ENCODE measurements around the gene ELOVL7.

ELOVL7 gene

DNA sequence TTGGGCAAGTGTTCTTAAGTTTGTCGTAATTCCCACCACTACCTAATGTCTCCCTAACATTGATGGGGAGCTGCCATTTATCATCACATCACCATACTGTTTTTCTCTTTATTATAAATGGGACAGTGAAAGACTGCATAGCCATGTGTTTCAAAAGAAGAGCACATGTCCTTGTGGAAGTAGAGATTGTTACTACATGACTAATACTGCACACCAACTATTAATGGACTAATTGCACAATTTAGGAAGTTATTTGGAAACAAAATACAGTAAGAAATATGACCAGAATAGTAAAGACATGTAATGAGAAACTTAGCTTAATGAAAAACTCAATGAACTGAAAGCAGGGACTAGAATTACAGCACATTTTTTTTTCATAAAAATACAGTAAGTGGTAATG is 12.0 kb upstream of the ELOVL7 start:
- Histone ChIP-seq H3K9me3 (ENCODE audit: insufficient read depth, low read depth, low read length) (peaks cover 13% of the 10 kb centered on the region; the same call in 1 of the 2 replicates), H3K36me3 (ENCODE audit: insufficient read depth, low read length) (no peaks in the 10 kb centered on the region), H3K9ac (ENCODE audit: low read depth, low read length) (no peak overlapping the region), H3K27me3 (ENCODE audit: insufficient read depth, low read length) (no peaks in the 10 kb centered on the region), H3K4me1 (ENCODE audit: insufficient read depth, low read length) (peaks cover 12% of the 10 kb centered on the region; the same call in 1 of the 2 replicates), H3K27ac (ENCODE audit: low read depth, low read length) (no peak overlapping the region), H3K4me3 (ENCODE audit: low read length) (no peak overlapping the region)
- WGBS = 100% methylated on average over 1 of the region's 1 CpG

DNA sequence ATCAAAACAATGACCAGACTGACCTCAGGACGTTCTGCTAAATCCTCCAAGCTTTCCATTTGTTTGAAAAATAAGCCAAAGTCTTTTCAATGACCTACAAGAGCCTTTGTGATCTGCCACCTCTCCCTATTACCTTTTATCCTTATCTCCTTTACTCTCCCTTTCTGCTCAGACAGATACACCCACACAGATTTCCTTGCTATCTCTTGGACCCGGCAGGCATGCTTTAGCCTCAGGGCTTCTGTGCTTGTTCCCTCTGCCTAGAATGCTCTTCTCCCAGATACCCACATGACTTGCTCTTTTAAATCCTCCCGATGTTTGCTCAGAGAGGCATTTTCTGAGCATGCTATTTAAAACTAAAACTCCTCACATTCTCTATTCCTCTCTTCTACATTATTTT is 8.9 kb upstream of the ELOVL7 start:
- H3K9me3 ChIP-seq (ENCODE audit: insufficient read depth, low read depth, low read length) = no peaks in the 10 kb centered on the region
- H3K4me1 ChIP-seq (ENCODE audit: insufficient read depth, low read length) = peaks cover 12% of the 10 kb centered on the region; the same call in 1 of the 2 replicates
- no peaks in the 10 kb centered on the region for H3K36me3 ChIP-seq (ENCODE audit: insufficient read depth, low read length)
- H3K27ac ChIP-seq (ENCODE audit: low read depth, low read length) = no peak overlapping the region
- no peak overlapping the region for H3K9ac ChIP-seq (ENCODE audit: low read depth, low read length)
- no peaks in the 10 kb centered on the region for H3K27me3 ChIP-seq (ENCODE audit: insufficient read depth, low read length)
- no peak overlapping the region for H3K4me3 ChIP-seq (ENCODE audit: low read length)
- WGBS = 24% methylated on average over 3 of the region's 3 CpGs

DNA sequence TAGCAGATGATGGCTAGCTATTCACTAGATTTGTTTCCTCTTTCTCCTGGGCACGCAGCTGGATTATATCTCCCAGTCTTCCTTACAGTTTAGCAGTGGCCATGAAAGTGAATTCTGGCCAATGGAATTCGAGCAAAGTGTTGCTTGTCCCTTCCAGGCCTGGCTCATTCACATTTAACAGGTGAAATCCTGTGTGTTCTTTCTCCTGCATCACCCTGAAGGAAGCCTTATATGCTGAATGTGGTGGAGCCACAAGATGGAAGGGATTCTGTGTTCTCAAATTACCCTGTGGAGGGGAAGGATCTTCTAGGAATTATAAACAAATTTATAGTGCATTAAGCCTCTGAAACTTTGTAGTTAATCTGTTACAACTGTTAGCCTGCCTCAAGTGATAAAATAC is 8.2 kb upstream of the ELOVL7 start:
- no peaks in the 10 kb centered on the region for H3K27me3 ChIP-seq (ENCODE audit: insufficient read depth, low read length)
- H3K4me1 ChIP-seq (ENCODE audit: insufficient read depth, low read length) = peaks cover 12% of the 10 kb centered on the region; the same call in 1 of the 2 replicates
- 79% methylated on average over 2 of the region's 2 CpGs for WGBS
- H3K4me3 ChIP-seq (ENCODE audit: low read length) = no peak overlapping the region
- H3K27ac ChIP-seq (ENCODE audit: low read depth, low read length) = no peak overlapping the region
- H3K9ac ChIP-seq (ENCODE audit: low read depth, low read length) = no peak overlapping the region
- no peaks in the 10 kb centered on the region for H3K36me3 ChIP-seq (ENCODE audit: insufficient read depth, low read length)
- no peaks in the 10 kb centered on the region for H3K9me3 ChIP-seq (ENCODE audit: insufficient read depth, low read depth, low read length)

DNA sequence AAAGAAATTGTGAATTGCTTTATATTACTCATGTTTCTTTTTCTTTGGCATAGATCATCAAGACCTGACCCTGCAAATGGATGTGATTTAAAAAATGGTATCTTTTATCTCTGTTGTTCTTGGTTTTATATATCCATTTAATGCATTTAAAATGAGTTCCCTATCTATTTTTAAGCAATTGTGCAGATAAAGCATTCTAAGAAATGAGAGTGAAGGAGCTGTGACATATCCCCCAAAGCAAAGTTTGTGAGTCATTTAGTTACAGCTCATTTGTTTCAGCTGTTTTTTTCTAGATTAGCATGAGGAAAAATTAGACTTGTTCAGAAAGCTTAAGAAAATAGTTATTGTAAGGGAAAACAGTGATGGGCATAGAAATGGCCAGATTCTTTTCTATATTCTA is 7.6 kb upstream of the ELOVL7 start:
- Histone ChIP-seq H3K4me1 (ENCODE audit: insufficient read depth, low read length) (peaks cover 12% of the 10 kb centered on the region; the same call in 1 of the 2 replicates), H3K9me3 (ENCODE audit: insufficient read depth, low read depth, low read length) (no peaks in the 10 kb centered on the region), H3K4me3 (ENCODE audit: low read length) (no peak overlapping the region), H3K27ac (ENCODE audit: low read depth, low read length) (no peak overlapping the region), H3K9ac (ENCODE audit: low read depth, low read length) (no peak overlapping the region), H3K27me3 (ENCODE audit: insufficient read depth, low read length) (no peaks in the 10 kb centered on the region), H3K36me3 (ENCODE audit: insufficient read depth, low read length) (no peaks in the 10 kb centered on the region)

DNA sequence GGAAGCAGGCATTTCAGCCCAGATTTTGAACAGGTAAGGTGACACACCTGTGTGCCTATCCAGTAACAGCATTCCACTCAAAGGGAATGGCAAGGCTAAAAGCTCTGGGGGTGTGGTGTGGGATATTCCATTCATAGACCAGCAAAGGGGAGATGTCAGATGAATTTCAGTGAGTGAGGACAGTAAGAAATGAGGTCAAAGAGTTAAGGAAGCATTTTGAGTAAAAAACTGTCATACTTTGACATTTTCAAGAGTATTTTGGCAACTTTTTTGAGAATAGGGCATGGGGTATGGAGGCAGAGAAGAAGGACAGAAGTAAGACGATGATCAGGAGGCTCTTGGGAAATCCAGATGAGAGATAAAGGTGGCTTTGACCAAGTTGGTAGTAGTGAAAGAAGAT is 2.2 kb upstream of the ELOVL7 start:
- 96% methylated on average over 1 of the region's 1 CpG for WGBS

DNA sequence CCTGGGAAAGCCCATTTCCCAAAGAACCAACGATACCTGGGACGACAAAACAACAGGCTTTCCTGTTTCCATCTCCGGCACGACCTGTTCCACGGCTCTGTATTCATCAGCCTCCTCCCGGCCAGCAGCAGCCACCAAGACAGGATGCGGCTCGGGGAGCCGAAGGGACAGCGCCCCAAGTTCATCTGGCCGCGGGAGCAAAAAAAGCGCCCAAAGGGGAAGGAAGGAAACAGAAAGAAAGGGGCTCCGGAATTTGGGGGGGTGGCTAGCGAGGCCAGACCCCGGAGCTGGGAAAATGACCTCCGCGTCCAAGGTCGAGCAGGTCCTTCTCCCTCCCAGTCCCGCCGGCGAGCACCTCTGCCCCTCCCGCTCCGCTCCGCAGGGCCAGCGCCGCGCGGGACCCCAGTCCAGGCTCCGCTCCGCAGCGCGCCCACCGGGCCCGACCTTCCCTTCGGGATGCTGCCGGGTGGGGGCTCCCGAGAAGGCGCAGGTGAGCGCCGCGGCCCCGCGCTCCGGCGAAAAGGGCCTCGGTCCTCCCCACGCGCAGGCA is 608 bp downstream of the ELOVL7 start:
- WGBS = under 1% methylated on average over 49 of the region's 49 CpGs
- peaks cover 12% of the 10 kb centered on the region; the same call in 1 of the 2 replicates for H3K4me1 ChIP-seq (ENCODE audit: insufficient read depth, low read length)
- no peaks in the 10 kb centered on the region for H3K36me3 ChIP-seq (ENCODE audit: insufficient read depth, low read length)
- H3K27me3 ChIP-seq (ENCODE audit: insufficient read depth, low read length) = peaks cover 32% of the 10 kb centered on the region
- H3K4me3 ChIP-seq (ENCODE audit: low read length) = peak overlapping the region; percentile 73
- peak overlapping the region; percentile 31; the same call in 1 of the 2 replicates for H3K27ac ChIP-seq (ENCODE audit: low read depth, low read length)
- H3K9ac ChIP-seq (ENCODE audit: low read depth, low read length) = peak overlapping the region; percentile 68
- H3K9me3 ChIP-seq (ENCODE audit: insufficient read depth, low read depth, low read length) = no peaks in the 10 kb centered on the region

More for the DNA sequence above, 2.2 kb upstream of the ELOVL7 start:
- peaks cover 30% of the 10 kb centered on the region for H3K27me3 ChIP-seq (ENCODE audit: insufficient read depth, low read length)
- no peaks in the 10 kb centered on the region for H3K36me3 ChIP-seq (ENCODE audit: insufficient read depth, low read length)
- no peak overlapping the region for H3K9ac ChIP-seq (ENCODE audit: low read depth, low read length)
- peaks cover 11% of the 10 kb centered on the region; the same call in 1 of the 2 replicates for H3K4me1 ChIP-seq (ENCODE audit: insufficient read depth, low read length)
- no peak overlapping the region for H3K4me3 ChIP-seq (ENCODE audit: low read length)
- no peaks in the 10 kb centered on the region for H3K9me3 ChIP-seq (ENCODE audit: insufficient read depth, low read depth, low read length)
- H3K27ac ChIP-seq (ENCODE audit: low read depth, low read length) = no peak overlapping the region

DNA sequence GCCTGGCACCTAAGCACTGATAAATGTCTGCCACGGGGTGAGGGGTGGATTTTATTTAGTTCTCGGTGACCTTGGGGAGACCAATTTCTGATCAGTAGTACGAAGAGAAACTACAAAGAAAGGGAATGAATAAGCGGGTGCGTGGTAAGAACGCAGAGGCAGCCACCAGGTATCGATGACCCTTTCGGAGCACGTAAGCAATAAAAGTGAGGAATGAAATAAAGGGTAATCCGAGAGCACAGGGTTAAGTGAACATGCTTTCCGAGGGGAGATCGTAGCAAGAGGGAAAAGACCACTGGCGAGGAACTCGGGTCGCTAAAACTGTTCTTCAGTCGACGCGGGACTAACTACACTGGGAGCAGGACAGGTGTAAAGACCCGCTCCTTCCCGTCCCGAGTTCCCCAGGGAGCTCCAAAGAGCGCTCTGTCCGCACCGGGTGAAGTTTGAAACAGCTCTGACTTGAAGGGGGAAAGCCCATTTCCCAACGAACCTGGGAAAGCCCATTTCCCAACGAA is 1.1 kb downstream of the ELOVL7 start:
- H3K9me3 ChIP-seq (ENCODE audit: insufficient read depth, low read depth, low read length) = no peaks in the 10 kb centered on the region
- H3K9ac ChIP-seq (ENCODE audit: low read depth, low read length) = peak overlapping the region; percentile 68; the same call in 1 of the 2 replicates
- no peak overlapping the region for H3K27ac ChIP-seq (ENCODE audit: low read depth, low read length)
- H3K4me1 ChIP-seq (ENCODE audit: insufficient read depth, low read length) = peaks cover 17% of the 10 kb centered on the region; the same call in 1 of the 2 replicates
- peaks cover 32% of the 10 kb centered on the region for H3K27me3 ChIP-seq (ENCODE audit: insufficient read depth, low read length)
- no peaks in the 10 kb centered on the region for H3K36me3 ChIP-seq (ENCODE audit: insufficient read depth, low read length)
- peak overlapping the region; percentile 73 for H3K4me3 ChIP-seq (ENCODE audit: low read length)
- WGBS = 2% methylated on average over 26 of the region's 26 CpGs

DNA sequence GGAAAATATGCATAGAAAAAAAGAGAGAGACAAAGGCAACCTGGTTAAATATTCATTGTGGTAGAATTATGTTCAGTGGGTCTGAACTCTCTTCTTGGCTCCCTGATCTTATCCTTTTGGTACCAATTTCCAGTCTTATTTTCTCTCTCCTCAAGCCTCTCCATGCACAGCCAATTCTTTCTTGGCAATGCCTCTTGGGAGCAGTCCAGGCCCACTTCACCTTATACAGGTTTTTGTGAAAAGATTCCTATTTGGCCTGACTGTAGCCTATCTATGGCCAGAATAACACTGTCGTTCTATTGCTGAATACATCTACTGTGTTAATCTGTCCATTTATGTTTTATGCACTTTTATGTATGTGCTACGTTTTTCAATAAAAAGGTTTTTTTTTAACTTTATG is 2.7 kb downstream of the ELOVL7 start:
- no peaks in the 10 kb centered on the region for H3K9me3 ChIP-seq (ENCODE audit: insufficient read depth, low read depth, low read length)

DNA sequence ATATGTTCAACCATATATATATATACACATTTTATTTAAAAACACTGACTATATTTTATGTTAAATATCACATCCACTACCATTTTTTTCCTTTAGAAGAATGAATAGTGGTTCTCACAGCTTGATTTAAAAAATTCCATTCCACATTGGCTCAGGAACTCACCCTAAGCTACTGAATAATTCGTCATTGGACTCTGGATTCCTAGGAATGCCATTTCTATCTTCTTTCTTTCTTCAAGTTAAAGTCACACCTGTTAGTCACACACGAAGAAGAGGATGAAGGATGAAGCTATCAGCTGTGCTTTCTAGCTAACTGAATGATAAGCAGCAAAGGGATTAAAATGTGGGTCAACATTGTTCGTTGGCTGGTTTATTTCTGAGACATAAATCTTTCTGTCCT is 7.9 kb downstream of the ELOVL7 start:
- peaks cover 26% of the 10 kb centered on the region for H3K4me1 ChIP-seq (ENCODE audit: insufficient read depth, low read length)
- 67% methylated on average over 3 of the region's 3 CpGs for WGBS

More for the DNA sequence above, 2.7 kb downstream of the ELOVL7 start:
- Histone ChIP-seq H3K27ac (ENCODE audit: low read depth, low read length) (no peak overlapping the region), H3K27me3 (ENCODE audit: insufficient read depth, low read length) (peaks cover 32% of the 10 kb centered on the region), H3K4me3 (ENCODE audit: low read length) (no peak overlapping the region), H3K9ac (ENCODE audit: low read depth, low read length) (no peak overlapping the region), H3K36me3 (ENCODE audit: insufficient read depth, low read length) (no peaks in the 10 kb centered on the region), H3K4me1 (ENCODE audit: insufficient read depth, low read length) (peaks cover 29% of the 10 kb centered on the region)
- 89% methylated on average over 2 of the region's 2 CpGs for WGBS

DNA sequence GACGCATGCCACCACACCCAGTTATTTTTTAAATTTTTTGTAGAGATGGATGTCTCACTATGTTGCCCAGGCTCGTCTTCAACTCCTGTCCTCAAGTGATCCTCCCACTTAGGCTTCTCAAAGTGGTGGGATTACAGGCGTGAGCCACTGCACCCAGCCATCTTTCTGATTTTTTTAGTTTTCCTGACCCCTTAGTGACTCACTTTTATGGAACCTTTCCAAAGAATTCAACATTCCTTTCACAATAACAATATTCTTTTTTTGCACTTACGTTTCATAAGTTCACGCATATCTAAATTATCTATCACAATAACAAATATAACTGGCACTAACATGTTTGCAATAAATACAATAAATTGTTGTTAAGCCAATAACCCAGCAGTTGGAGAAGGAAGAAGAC is 8.5 kb downstream of the ELOVL7 start:
- H3K27ac ChIP-seq (ENCODE audit: low read depth, low read length) = no peak overlapping the region
- WGBS = 82% methylated on average over 4 of the region's 5 CpGs
- H3K36me3 ChIP-seq (ENCODE audit: insufficient read depth, low read length) = no peaks in the 10 kb centered on the region
- no peaks in the 10 kb centered on the region for H3K9me3 ChIP-seq (ENCODE audit: insufficient read depth, low read depth, low read length)
- H3K27me3 ChIP-seq (ENCODE audit: insufficient read depth, low read length) = no peaks in the 10 kb centered on the region
- peaks cover 26% of the 10 kb centered on the region for H3K4me1 ChIP-seq (ENCODE audit: insufficient read depth, low read length)
- H3K9ac ChIP-seq (ENCODE audit: low read depth, low read length) = no peak overlapping the region
- H3K4me3 ChIP-seq (ENCODE audit: low read length) = no peak overlapping the region

More for the DNA sequence above, 7.9 kb downstream of the ELOVL7 start:
- Histone ChIP-seq H3K4me3 (ENCODE audit: low read length) (no peak overlapping the region), H3K27me3 (ENCODE audit: insufficient read depth, low read length) (peaks cover under 1% of the 10 kb centered on the region; the same call in 1 of the 2 replicates), H3K27ac (ENCODE audit: low read depth, low read length) (peak overlapping the region; percentile 3; the same call in 1 of the 2 replicates), H3K9me3 (ENCODE audit: insufficient read depth, low read depth, low read length) (no peaks in the 10 kb centered on the region), H3K36me3 (ENCODE audit: insufficient read depth, low read length) (no peaks in the 10 kb centered on the region), H3K9ac (ENCODE audit: low read depth, low read length) (no peak overlapping the region)

DNA sequence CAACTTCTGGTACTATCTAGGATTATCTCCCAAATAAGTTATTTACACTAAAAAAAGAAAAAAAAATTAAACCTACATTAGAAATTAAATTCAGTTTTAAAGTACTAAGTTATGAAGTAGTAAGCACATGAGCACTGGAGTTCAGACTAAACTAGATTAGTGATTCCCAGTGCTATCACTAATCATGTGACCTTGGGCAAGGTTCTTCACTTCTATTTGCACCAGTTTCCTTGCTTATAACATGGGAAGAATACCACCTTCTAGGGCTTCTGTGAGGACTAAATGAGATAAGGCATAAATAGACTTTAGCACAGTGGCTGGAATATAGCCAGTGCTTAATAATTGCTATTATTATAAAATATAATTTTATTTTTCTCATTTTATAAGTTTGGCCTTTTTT is 10.5 kb downstream of the ELOVL7 start:
- Histone ChIP-seq H3K4me3 (ENCODE audit: low read length) (no peak overlapping the region), H3K36me3 (ENCODE audit: insufficient read depth, low read length) (no peaks in the 10 kb centered on the region), H3K9ac (ENCODE audit: low read depth, low read length) (no peak overlapping the region), H3K27me3 (ENCODE audit: insufficient read depth, low read length) (no peaks in the 10 kb centered on the region), H3K9me3 (ENCODE audit: insufficient read depth, low read depth, low read length) (no peaks in the 10 kb centered on the region), H3K27ac (ENCODE audit: low read depth, low read length) (no peak overlapping the region), H3K4me1 (ENCODE audit: insufficient read depth, low read length) (peaks cover 26% of the 10 kb centered on the region)
